SH-SY5Y (cell line): ENCODE data around the gene ALOX12B.

Experiments
- GATA2 ChIP-seq: IDR thresholded peaks from 2 replicates; pipeline ENCODE4 v1.6.1; 2011; ENCODE audit warnings: mild to moderate bottlenecking, low read depth, low read length
- GATA3 ChIP-seq: IDR thresholded peaks from 2 replicates; pipeline ENCODE4 v1.6.1; 2011; ENCODE audit warnings: low read depth, mild to moderate bottlenecking, low read length, moderate library complexity

DNA sequence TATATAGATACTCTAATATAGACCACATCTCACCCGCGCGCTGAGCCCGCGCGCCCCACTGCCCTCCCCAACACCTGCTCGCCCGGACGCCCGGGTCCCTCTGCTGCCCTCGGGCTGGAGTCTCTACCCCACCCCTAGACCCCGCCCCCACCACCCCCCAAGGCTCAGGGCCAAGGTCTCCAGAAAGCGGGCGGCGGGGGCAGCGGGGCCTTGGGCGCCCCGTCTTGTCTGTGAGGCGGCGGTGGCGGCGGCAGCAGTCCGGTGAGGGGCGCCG, 33.8 kb upstream of the ALOX12B start:
- no peak for TF ChIP-seq GATA3
- no peak for TF ChIP-seq GATA2
